AG04450 (cell line): Measurements from ENCODE around the gene TCTN3. TPM values are rescaled to one million over a fixed set of nuclear protein-coding genes. Genes with fewer than 3 reads are reported as not detected.

Source experiments
- CTCF ChIA-PET: fragments of 300-600, 350-600 bp; formaldehyde crosslinking; extraction: SDS; loops from one replicate; lab custom pipeline; 2022; ENCODE audit warnings: antibody characterized with exemption, inconsistent platforms; lab: Charles Lee
- POLR2A ChIA-PET: fragments of 350-600 bp; formaldehyde crosslinking; extraction: SDS; loops from one replicate; lab custom pipeline; 2021; ENCODE audit warnings: antibody characterized with exemption, inconsistent platforms; lab: Yijun Ruan, JAX
- DNase-seq: peaks from one replicate; pipeline ENCODE4 v3.0.0-alpha.2; 2011; ENCODE audit warnings: low read depth, low spot score
- H3K27ac ChIP-seq: one replicate; pipeline ENCODE4 v1.5.1; 2012; ENCODE audit warnings: low read depth, low read length, control low read depth
- H3K27me3 ChIP-seq: one replicate; pipeline ENCODE4 v1.6.0; 2012; ENCODE audit warnings: low read length; ENCODE audit not compliant: control insufficient read depth, insufficient read depth
- H3K4me3 ChIP-seq: 2 replicates; pipeline ENCODE4 v1.5.1; 2011; ENCODE audit warnings: mild to moderate bottlenecking, low read depth, low read length, control low read depth
- H3K9me3 ChIP-seq: 2 replicates; pipeline ENCODE4 v1.5.1; 2012; ENCODE audit warnings: low read length; ENCODE audit not compliant: control insufficient read depth, insufficient read depth
- polyA plus RNA-seq: library from polyadenylated mRNA; depleted of rRNA; stranded (reverse); fragments of >200 nt; gene quantifications from 2 replicates; pipeline ENCODE4 v1.2.3, GENCODE V29; 2011
- TF ChIP-seq, protein P1 (sequence below): IDR thresholded peaks from 2 replicates; pipeline ENCODE4 v1.5.1; 2011; ENCODE audit warnings: low read depth, low read length, control low read depth, inconsistent platforms

The TCTN3 gene
- polyA plus RNA-seq, 1 experiment: 55.3 TPM

DNA sequence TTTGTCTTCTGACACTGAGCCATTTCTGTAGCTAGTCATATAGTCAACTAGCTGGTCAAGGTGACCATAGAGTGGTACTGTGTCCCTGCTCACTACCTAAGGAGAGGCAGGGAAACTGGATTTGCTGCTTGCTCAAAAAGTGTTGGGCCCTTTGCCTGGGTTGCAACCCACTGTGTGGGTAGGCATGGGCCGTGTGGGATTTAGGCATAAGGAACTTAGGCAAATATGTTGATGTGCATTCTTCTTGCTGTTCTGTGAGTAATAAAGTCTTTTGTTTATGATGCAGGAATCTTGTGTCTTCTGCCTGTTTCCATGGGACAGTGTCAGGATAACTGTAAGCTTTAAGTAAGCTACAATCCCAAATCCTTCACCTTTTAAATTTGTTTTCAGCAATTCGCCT lies 23.1 kb upstream of the TCTN3 start:
- TF ChIP-seq, protein P1, sequence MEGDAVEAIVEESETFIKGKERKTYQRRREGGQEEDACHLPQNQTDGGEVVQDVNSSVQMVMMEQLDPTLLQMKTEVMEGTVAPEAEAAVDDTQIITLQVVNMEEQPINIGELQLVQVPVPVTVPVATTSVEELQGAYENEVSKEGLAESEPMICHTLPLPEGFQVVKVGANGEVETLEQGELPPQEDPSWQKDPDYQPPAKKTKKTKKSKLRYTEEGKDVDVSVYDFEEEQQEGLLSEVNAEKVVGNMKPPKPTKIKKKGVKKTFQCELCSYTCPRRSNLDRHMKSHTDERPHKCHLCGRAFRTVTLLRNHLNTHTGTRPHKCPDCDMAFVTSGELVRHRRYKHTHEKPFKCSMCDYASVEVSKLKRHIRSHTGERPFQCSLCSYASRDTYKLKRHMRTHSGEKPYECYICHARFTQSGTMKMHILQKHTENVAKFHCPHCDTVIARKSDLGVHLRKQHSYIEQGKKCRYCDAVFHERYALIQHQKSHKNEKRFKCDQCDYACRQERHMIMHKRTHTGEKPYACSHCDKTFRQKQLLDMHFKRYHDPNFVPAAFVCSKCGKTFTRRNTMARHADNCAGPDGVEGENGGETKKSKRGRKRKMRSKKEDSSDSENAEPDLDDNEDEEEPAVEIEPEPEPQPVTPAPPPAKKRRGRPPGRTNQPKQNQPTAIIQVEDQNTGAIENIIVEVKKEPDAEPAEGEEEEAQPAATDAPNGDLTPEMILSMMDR: no peak
- Histone ChIP-seq H3K27me3 (no peaks in the 10 kb centered on the region), H3K27ac (no peak overlapping the region), H3K4me3 (no peak overlapping the region), H3K9me3 (no peaks in the 10 kb centered on the region)
- no peak for DNase-seq
- ChIA-PET CTCF (interaction anchor here (1.2 to 2.9 kb wide), 3 partner anchors 22 to 148 kb away, joined by 8 to 33 read pairs (median 12); partner anchors contain the start of gene TCTN3), POLR2A (interaction anchor here (0.7 kb wide), 1 partner anchor 554 kb away, joined by 9 read pairs; no protein-coding TSS in a partner anchor)

DNA sequence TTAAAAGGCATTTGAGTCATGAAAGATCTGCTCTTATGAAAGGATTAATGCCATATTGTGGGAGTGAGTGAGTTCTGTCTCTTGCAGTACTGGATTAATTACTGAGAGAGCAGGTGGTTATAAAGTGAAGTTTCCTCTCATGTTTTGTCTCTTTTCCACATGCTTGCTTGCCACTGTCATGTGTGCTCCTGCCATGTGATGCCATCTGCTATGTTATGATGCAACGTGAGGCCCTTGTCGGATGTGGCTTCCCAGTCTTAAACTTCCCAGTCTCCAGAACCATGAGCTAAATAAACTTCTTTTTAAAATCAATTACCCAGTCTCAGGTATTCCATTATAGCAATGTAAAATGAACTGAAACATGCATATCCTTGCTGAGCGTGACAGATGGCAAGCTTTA lies 22.7 kb upstream of the TCTN3 start:
- Histone ChIP-seq H3K4me3 (no peak overlapping the region), H3K27me3 (no peaks in the 10 kb centered on the region), H3K9me3 (no peaks in the 10 kb centered on the region), H3K27ac (no peak overlapping the region)
- TF ChIP-seq, protein P1: no peak
- ChIA-PET POLR2A (interaction anchor here (0.7 kb wide), 1 partner anchor 554 kb away, joined by 9 read pairs; no protein-coding TSS in a partner anchor), CTCF (interaction anchor here (1.2 to 2.9 kb wide), 3 partner anchors 22 to 149 kb away, joined by 8 to 33 read pairs (median 12); partner anchors contain the start of gene TCTN3)
- no peak for DNase-seq

DNA sequence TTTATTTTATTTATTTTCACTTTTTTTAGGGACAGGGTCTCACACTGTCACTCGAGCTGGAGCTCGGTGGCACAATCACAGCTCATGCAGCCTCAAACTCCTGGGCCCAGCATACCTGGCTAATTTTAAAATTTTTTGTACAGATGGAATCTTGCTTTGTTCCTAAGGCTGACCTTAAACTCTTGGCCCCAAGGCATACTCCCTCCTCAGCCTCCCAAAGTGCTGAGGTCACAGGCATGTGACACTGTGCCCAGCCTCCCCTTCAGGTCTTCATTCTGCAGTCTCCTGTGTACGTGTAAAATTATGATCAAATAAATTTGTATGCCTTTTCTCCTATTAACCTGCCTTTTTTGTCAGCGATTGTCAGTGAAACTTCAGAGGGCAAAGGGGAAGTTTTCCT lies 17.8 kb upstream of the TCTN3 start:
- POLR2A ChIA-PET: no interaction called here
- Histone ChIP-seq H3K9me3 (no peaks in the 10 kb centered on the region), H3K27ac (no peak overlapping the region), H3K27me3 (no peaks in the 10 kb centered on the region), H3K4me3 (no peak overlapping the region)
- TF ChIP-seq, protein P1: no peak
- no peak for DNase-seq
- CTCF ChIA-PET: interaction anchor here (3.3 kb wide), 1 partner anchor 17 kb away, joined by 27 read pairs; the partner anchor contains the start of gene TCTN3

DNA sequence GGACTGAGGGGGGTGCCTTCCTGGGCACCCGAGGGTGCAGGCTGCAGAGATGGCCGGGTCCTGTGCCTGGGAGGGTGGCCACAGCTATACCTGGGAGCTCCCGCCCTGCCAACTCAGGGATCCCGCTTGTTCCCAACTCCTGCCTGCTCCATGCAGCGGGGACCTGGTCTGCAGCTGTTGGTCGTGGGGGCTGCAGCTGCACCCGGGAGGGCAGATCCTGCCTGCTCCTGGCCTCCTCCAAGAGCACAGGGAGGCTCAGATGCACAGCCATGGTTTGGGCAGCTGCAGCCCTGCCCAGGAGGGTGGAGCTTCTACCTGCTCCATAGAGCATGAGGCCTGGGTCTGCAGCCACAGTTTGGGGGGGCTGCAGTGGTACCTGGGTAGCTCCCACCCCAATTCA lies 13.3 kb upstream of the TCTN3 start:
- no peak for DNase-seq
- no peak overlapping the region for H3K4me3 ChIP-seq
- POLR2A ChIA-PET: no interaction called here
- no peaks in the 10 kb centered on the region for H3K9me3 ChIP-seq
- CTCF ChIA-PET: interaction anchor here (0.6 to 5.9 kb wide), 4 partner anchors 10 to 158 kb away, joined by 3 to 89 read pairs (median 8); partner anchors contain the start of gene TCTN3
- H3K27ac ChIP-seq: no peak overlapping the region
- H3K27me3 ChIP-seq: no peaks in the 10 kb centered on the region
- TF ChIP-seq, protein P1: no peak

DNA sequence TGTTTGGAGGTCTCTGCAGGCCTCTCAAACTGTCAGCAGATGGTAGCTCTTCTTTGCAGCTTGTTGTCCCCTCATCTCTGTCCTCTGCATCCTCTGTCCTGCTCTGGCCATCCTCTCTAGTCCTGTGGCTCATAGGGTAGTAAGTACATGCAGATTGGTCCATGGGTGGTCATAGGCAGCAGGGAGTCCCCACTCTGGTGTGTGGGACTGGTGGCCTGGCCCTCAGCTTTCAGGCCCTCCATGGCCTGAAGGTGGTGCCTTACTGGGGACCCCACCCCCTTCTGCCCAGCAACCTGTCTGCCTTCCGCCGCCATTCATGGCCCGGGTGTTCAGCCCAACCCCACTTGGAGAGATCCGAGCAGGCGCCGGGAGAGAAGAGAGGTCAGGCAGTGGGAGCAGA lies 12.8 kb upstream of the TCTN3 start:
- ChIA-PET CTCF (interaction anchor here (0.6 to 5.9 kb wide), 4 partner anchors 10 to 158 kb away, joined by 3 to 89 read pairs (median 8); partner anchors contain the start of gene TCTN3), POLR2A (no interaction called here)
- no peak overlapping the region for H3K4me3 ChIP-seq
- TF ChIP-seq, protein P1: no peak
- no peaks in the 10 kb centered on the region for H3K9me3 ChIP-seq
- DNase-seq: no peak
- H3K27me3 ChIP-seq: no peaks in the 10 kb centered on the region
- no peak overlapping the region for H3K27ac ChIP-seq
